Mucosa of stomach (tissue), 1 donor: ENCODE data around the gene STAT4.

ENCODE experiments used
- H3K27me3 ChIP-seq: one replicate; pipeline ENCODE4 v1.7.0; 2013; ENCODE audit warnings: mild to moderate bottlenecking, low read length; ENCODE audit not compliant: control insufficient read depth, insufficient read depth
- H3K36me3 ChIP-seq: one replicate; pipeline ENCODE4 v1.7.0; 2013; ENCODE audit warnings: low read length; ENCODE audit not compliant: control insufficient read depth, insufficient read depth
- H3K4me1 ChIP-seq: one replicate; pipeline ENCODE4 v1.7.0; 2013; ENCODE audit warnings: mild to moderate bottlenecking, low read length; ENCODE audit not compliant: control insufficient read depth, insufficient read depth
- H3K4me3 ChIP-seq: one replicate; pipeline ENCODE4 v1.7.0; 2013; ENCODE audit warnings: low read length
- H3K9ac ChIP-seq: one replicate; pipeline ENCODE4 v1.7.0; 2013; ENCODE audit warnings: mild to moderate bottlenecking, low read length, moderate library complexity
- H3K9me3 ChIP-seq: one replicate; pipeline ENCODE4 v1.7.0; 2013; ENCODE audit warnings: mild to moderate bottlenecking, low read length, moderate library complexity; ENCODE audit not compliant: control insufficient read depth
- donor health status: Pancreatic carcinoma.

The STAT4 gene

GRCh38 chr2:191153716-191154115 is 2.9 kb upstream of the STAT4 start:
- peaks cover 5% of the 10 kb centered on the region for H3K27me3 ChIP-seq
- H3K4me3 ChIP-seq: no peak overlapping the region
- H3K9ac ChIP-seq: no peak overlapping the region
- no peaks in the 10 kb centered on the region for H3K36me3 ChIP-seq
- peaks cover 10% of the 10 kb centered on the region for H3K4me1 ChIP-seq
- no peaks in the 10 kb centered on the region for H3K9me3 ChIP-seq

GRCh38 chr2:191152482-191153240 is 1.9 kb upstream of the STAT4 start:
- no peaks in the 10 kb centered on the region for H3K36me3 ChIP-seq
- H3K4me3 ChIP-seq: no peak overlapping the region
- H3K9ac ChIP-seq: no peak overlapping the region
- peaks cover 5% of the 10 kb centered on the region for H3K27me3 ChIP-seq
- no peaks in the 10 kb centered on the region for H3K9me3 ChIP-seq
- H3K4me1 ChIP-seq: peaks cover 10% of the 10 kb centered on the region

GRCh38 chr2:191151331-191151730 is 537 bp upstream of the STAT4 start:
- Histone ChIP-seq H3K9ac (no peak overlapping the region), H3K4me3 (peak overlapping the region; percentile 12), H3K36me3 (no peaks in the 10 kb centered on the region), H3K27me3 (peaks cover 5% of the 10 kb centered on the region), H3K4me1 (peaks cover 10% of the 10 kb centered on the region), H3K9me3 (no peaks in the 10 kb centered on the region)

GRCh38 chr2:191150230-191150599 is 579 bp downstream of the STAT4 start:
- H3K9ac ChIP-seq: peak overlapping the region; percentile 48

GRCh38 chr2:191149391-191149790 is 1.4 kb downstream of the STAT4 start:
- no peak overlapping the region for H3K9ac ChIP-seq
- no peaks in the 10 kb centered on the region for H3K36me3 ChIP-seq
- peaks cover 5% of the 10 kb centered on the region for H3K27me3 ChIP-seq
- peaks cover 10% of the 10 kb centered on the region for H3K4me1 ChIP-seq
- no peaks in the 10 kb centered on the region for H3K9me3 ChIP-seq
- no peak overlapping the region for H3K4me3 ChIP-seq

More at GRCh38 chr2:191150230-191150599, 579 bp downstream of the STAT4 start:
- no peaks in the 10 kb centered on the region for H3K36me3 ChIP-seq
- H3K27me3 ChIP-seq: peaks cover 5% of the 10 kb centered on the region
- no peaks in the 10 kb centered on the region for H3K9me3 ChIP-seq
- H3K4me3 ChIP-seq: peak overlapping the region; percentile 12
- H3K4me1 ChIP-seq: peaks cover 10% of the 10 kb centered on the region

GRCh38 chr2:191148791-191149190 is 2.0 kb downstream of the STAT4 start:
- Histone ChIP-seq H3K4me3 (no peak overlapping the region), H3K9me3 (no peaks in the 10 kb centered on the region), H3K36me3 (no peaks in the 10 kb centered on the region), H3K4me1 (peaks cover 10% of the 10 kb centered on the region), H3K9ac (no peak overlapping the region), H3K27me3 (peaks cover 5% of the 10 kb centered on the region)

- no peak overlapping the region for H3K9ac ChIP-seq
- no peaks in the 10 kb centered on the region for H3K9me3 ChIP-seq
- H3K36me3 ChIP-seq: no peaks in the 10 kb centered on the region
- peaks cover 10% of the 10 kb centered on the region for H3K4me1 ChIP-seq
- H3K27me3 ChIP-seq: peaks cover 5% of the 10 kb centered on the region
- H3K4me3 ChIP-seq: no peak overlapping the region
These were observed 2.5 kb downstream of the STAT4 start for GRCh38 chr2:191148281-191148680.

- peaks cover 2% of the 10 kb centered on the region for H3K27me3 ChIP-seq
- no peak overlapping the region for H3K9ac ChIP-seq
- peaks cover 7% of the 10 kb centered on the region for H3K4me1 ChIP-seq
- no peak overlapping the region for H3K4me3 ChIP-seq
- H3K9me3 ChIP-seq: no peaks in the 10 kb centered on the region
- no peaks in the 10 kb centered on the region for H3K36me3 ChIP-seq
These were observed 4.9 kb downstream of the STAT4 start for GRCh38 chr2:191145769-191146471.

GRCh38 chr2:191144217-191144616 is 6.6 kb downstream of the STAT4 start:
- H3K9ac ChIP-seq: no peak overlapping the region
- H3K36me3 ChIP-seq: no peaks in the 10 kb centered on the region
- no peak overlapping the region for H3K4me3 ChIP-seq
- no peaks in the 10 kb centered on the region for H3K9me3 ChIP-seq
- H3K4me1 ChIP-seq: no peaks in the 10 kb centered on the region
- no peaks in the 10 kb centered on the region for H3K27me3 ChIP-seq

- H3K27me3 ChIP-seq: no peaks in the 10 kb centered on the region
- no peak overlapping the region for H3K9ac ChIP-seq
- no peaks in the 10 kb centered on the region for H3K36me3 ChIP-seq
- no peak overlapping the region for H3K4me3 ChIP-seq
- no peaks in the 10 kb centered on the region for H3K9me3 ChIP-seq
- H3K4me1 ChIP-seq: no peaks in the 10 kb centered on the region
These were observed 7.0 kb downstream of the STAT4 start for GRCh38 chr2:191143791-191144190.

GRCh38 chr2:191128911-191129304 is 21.9 kb downstream of the STAT4 start:
- Histone ChIP-seq H3K36me3 (no peaks in the 10 kb centered on the region), H3K4me1 (no peaks in the 10 kb centered on the region), H3K4me3 (no peak overlapping the region), H3K9me3 (no peaks in the 10 kb centered on the region), H3K27me3 (no peaks in the 10 kb centered on the region), H3K9ac (no peak overlapping the region)

- Histone ChIP-seq H3K9me3 (no peaks in the 10 kb centered on the region), H3K27me3 (no peaks in the 10 kb centered on the region), H3K9ac (no peak overlapping the region), H3K36me3 (no peaks in the 10 kb centered on the region), H3K4me3 (no peak overlapping the region), H3K4me1 (no peaks in the 10 kb centered on the region)
These were observed 22.5 kb downstream of the STAT4 start for GRCh38 chr2:191128172-191128910.
